Liver (tissue), 9 donors: ENCODE results near the gene ATF5. TPM values are rescaled to one million over a fixed set of nuclear protein-coding genes. Genes with fewer than 3 reads are reported as not detected.

Source experiments
- DNase-seq: peaks from one replicate; pipeline ENCODE4 v3.0.0-alpha.2; 2017; ENCODE audit warnings: low spot score
- H3K27ac ChIP-seq, 2 donors: one replicate each; pipeline ENCODE4 v1.7.0; 2013; ENCODE audit warnings: inconsistent platforms in 2 of 2, low read length in 2 of 2, control low read depth in 1 of 2, low read depth in 1 of 2, mild to moderate bottlenecking in 1 of 2
- H3K27me3 ChIP-seq, 4 donors: one replicate each; pipeline versions ENCODE4 v1.6.1 to v1.7.0; 2013; ENCODE audit warnings: low read length in 3 of 4, inconsistent platforms in 1 of 4, mild to moderate bottlenecking in 1 of 4, moderate library complexity in 1 of 4; ENCODE audit not compliant: control insufficient read depth in 4 of 4, insufficient read depth in 4 of 4
- H3K36me3 ChIP-seq, 4 donors: one replicate each; pipeline versions ENCODE4 v1.6.1 to v1.7.0; 2013; ENCODE audit warnings: low read length in 3 of 4, mild to moderate bottlenecking in 3 of 4, low read depth in 1 of 4, moderate library complexity in 1 of 4; ENCODE audit not compliant: control insufficient read depth in 4 of 4, insufficient read depth in 3 of 4
- H3K4me1 ChIP-seq, 4 donors: one replicate each; pipeline versions ENCODE4 v1.6.1 to v1.7.0; 2013; ENCODE audit warnings: low read length in 3 of 4, mild to moderate bottlenecking in 3 of 4, moderate library complexity in 1 of 4; ENCODE audit not compliant: control insufficient read depth in 4 of 4, insufficient read depth in 4 of 4
- H3K4me3 ChIP-seq, 3 donors: one replicate each; pipeline versions ENCODE4 v1.6.1 to v1.7.0; 2013; ENCODE audit warnings: low read length in 3 of 3, control low read depth in 1 of 3, low read depth in 1 of 3, mild to moderate bottlenecking in 1 of 3
- H3K9ac ChIP-seq, 2 donors: one replicate each; pipeline ENCODE4 v1.7.0; 2013; ENCODE audit warnings: low read length in 2 of 2, mild to moderate bottlenecking in 2 of 2, moderate library complexity in 2 of 2, control low read depth in 1 of 2, low read depth in 1 of 2
- H3K9me3 ChIP-seq, 4 donors: one replicate each; pipeline versions ENCODE4 v1.6.1 to v1.7.0; 2013; ENCODE audit warnings: low read length in 3 of 4; ENCODE audit not compliant: control insufficient read depth in 4 of 4
- EGR1 ChIP-seq, 2 donors: IDR thresholded peaks; 2 replicates each; pipeline ENCODE4 v1.6.1; 2016 to 2018; ENCODE audit warnings: antibody characterized with exemption in 2 of 2, low read depth in 2 of 2
- FOXA1 ChIP-seq: IDR thresholded peaks from 2 replicates; pipeline ENCODE4 v1.6.1; 2016; ENCODE audit warnings: antibody characterized with exemption
- FOXA2 ChIP-seq: IDR thresholded peaks from 2 replicates; pipeline ENCODE4 v1.6.1; 2016; ENCODE audit warnings: antibody characterized with exemption
- GABPA ChIP-seq, 2 donors: IDR thresholded peaks in 1 of 2; conservative IDR thresholded peaks in 1 of 2; 2 replicates each; pipeline ENCODE4 v1.6.1; 2016; ENCODE audit warnings: antibody characterized with exemption in 2 of 2, mild to moderate bottlenecking in 1 of 2, moderate library complexity in 1 of 2
- HNF4A ChIP-seq, 2 donors: conservative IDR thresholded peaks; 2 replicates each; pipeline ENCODE4 v1.6.1; 2016; ENCODE audit warnings: antibody characterized with exemption in 2 of 2, mild to moderate bottlenecking in 2 of 2
- HNF4G ChIP-seq: IDR thresholded peaks from 2 replicates; pipeline ENCODE4 v1.6.1; 2016; ENCODE audit warnings: antibody characterized with exemption
- JUND ChIP-seq, 2 donors: IDR thresholded peaks; 2 replicates each; pipeline ENCODE4 v1.6.1; 2016; ENCODE audit warnings: antibody characterized with exemption in 2 of 2
- NR2F2 ChIP-seq: IDR thresholded peaks from 2 replicates; pipeline ENCODE4 v1.6.1; 2016; ENCODE audit warnings: antibody characterized with exemption
- RAD21 ChIP-seq, 2 donors: IDR thresholded peaks; 2 replicates each; pipeline ENCODE4 v1.6.1; 2016; ENCODE audit warnings: antibody characterized with exemption in 2 of 2, mild to moderate bottlenecking in 2 of 2
- RXRA ChIP-seq, 2 donors: IDR thresholded peaks; 2 replicates each; pipeline ENCODE4 v1.6.1; 2017 to 2018; ENCODE audit warnings: antibody characterized with exemption in 2 of 2, mild to moderate bottlenecking in 1 of 2
- SP1 ChIP-seq: IDR thresholded peaks from 2 replicates; pipeline ENCODE4 v1.6.1; 2018; ENCODE audit warnings: antibody characterized with exemption, mild to moderate bottlenecking
- TAF1 ChIP-seq: conservative IDR thresholded peaks from 2 replicates; pipeline ENCODE4 v1.6.1; 2016; ENCODE audit warnings: antibody characterized with exemption, mild to moderate bottlenecking
- YY1 ChIP-seq: IDR thresholded peaks from 2 replicates; pipeline ENCODE4 v1.6.1; 2016; ENCODE audit warnings: antibody characterized with exemption, mild to moderate bottlenecking
- WGBS: extraction: QIAGEN DNeasy Blood & Tissue Kit; methylation state at CpG from one replicate; pipeline ENCODE4 v1.1.7; 2013; 5-methylcytosine and 5-hydroxymethylcytosine counted together
- polyA plus RNA-seq, 2 donors: library from polyadenylated mRNA; stranded (reverse) in 1 of 2; unstranded in 1 of 2; fragments of 200-250 nt in 1 of 2; fragments of >200 nt in 1 of 2; fragmentation: Nextera tagmentation in 1 of 2; extraction: Ambion mirVana in 1 of 2; gene quantifications; one replicate each; pipeline versions ENCODE4 v1.2.1 to v1.2.3, GENCODE V29; 2013 to 2015
- total RNA-seq, 2 donors: library from RNA; depleted of rRNA; stranded (reverse); fragments of >200 nt; gene quantifications; one replicate each; pipeline ENCODE4 v1.2.3, GENCODE V29; 2014
- TF ChIP-seq, protein P1 (sequence below): IDR thresholded peaks from 2 replicates; pipeline ENCODE4 v1.6.1; 2016; ENCODE audit warnings: antibody characterized with exemption, mild to moderate bottlenecking
- TF ChIP-seq, protein P2 (sequence below): IDR thresholded peaks from 2 replicates; pipeline ENCODE4 v1.6.1; 2016; ENCODE audit warnings: antibody characterized with exemption
- TF ChIP-seq, protein P3 (sequence below): fragments of 150-350 bp; IDR thresholded peaks from 2 replicates; pipeline ENCODE4 v1.5.1; 2017; ENCODE audit warnings: improper control_type of control experiment, low read depth, low read length; ENCODE audit not compliant: missing input control
- TF ChIP-seq, protein P4 (sequence below): IDR thresholded peaks from 2 replicates; pipeline ENCODE4 v1.6.1; 2016; ENCODE audit warnings: antibody characterized with exemption
- TF ChIP-seq, protein P5 (sequence below): IDR thresholded peaks from 2 replicates; pipeline ENCODE4 v1.6.1; 2016; ENCODE audit warnings: antibody characterized with exemption
- donor health status: healthy.
- donor health status: healthy.
- donor health status: healthy.
- donor health status: healthy.
- donor health status: healthy.

The ATF5 gene
- total and polyA plus RNA-seq, 4 donors = 42.3 to 2,086 (median 347) TPM

DNA sequence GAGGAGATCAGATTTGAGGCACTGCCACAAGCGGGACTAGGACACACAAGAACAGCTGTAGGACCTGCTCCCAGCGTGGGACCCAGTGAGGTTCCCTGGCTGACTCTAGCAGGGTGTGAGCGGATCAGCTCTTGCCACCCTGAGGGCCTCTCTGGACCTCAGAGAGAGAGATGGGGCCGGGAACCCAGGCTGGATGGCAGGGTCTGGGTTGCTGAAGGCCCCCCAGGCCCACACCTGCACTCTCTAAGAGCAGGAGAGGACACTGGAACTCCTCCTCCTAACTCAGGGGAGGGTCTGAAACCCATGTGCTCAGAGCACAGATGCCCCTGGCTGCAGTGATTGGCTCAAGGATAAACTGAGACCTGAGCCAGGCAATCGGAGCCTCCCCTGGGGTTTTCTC is 18.8 kb upstream of the ATF5 start:
- 96% methylated on average over 5 of the region's 5 CpGs for WGBS

More for the DNA sequence above, 18.8 kb upstream of the ATF5 start:
- Histone ChIP-seq H3K9ac (no peak overlapping the region), H3K27me3 (no peaks in the 10 kb centered on the region), H3K4me1 (peaks cover 0 to 11% (median 4%) of the 10 kb centered on the region in 4 donors), H3K9me3 (no peaks in the 10 kb centered on the region), H3K27ac (no peak overlapping the region), H3K4me3 (no peak overlapping the region), H3K36me3 (peaks cover 6 to 37% (median 16%) of the 10 kb centered on the region in 4 donors)
- TF ChIP-seq, protein P1, sequence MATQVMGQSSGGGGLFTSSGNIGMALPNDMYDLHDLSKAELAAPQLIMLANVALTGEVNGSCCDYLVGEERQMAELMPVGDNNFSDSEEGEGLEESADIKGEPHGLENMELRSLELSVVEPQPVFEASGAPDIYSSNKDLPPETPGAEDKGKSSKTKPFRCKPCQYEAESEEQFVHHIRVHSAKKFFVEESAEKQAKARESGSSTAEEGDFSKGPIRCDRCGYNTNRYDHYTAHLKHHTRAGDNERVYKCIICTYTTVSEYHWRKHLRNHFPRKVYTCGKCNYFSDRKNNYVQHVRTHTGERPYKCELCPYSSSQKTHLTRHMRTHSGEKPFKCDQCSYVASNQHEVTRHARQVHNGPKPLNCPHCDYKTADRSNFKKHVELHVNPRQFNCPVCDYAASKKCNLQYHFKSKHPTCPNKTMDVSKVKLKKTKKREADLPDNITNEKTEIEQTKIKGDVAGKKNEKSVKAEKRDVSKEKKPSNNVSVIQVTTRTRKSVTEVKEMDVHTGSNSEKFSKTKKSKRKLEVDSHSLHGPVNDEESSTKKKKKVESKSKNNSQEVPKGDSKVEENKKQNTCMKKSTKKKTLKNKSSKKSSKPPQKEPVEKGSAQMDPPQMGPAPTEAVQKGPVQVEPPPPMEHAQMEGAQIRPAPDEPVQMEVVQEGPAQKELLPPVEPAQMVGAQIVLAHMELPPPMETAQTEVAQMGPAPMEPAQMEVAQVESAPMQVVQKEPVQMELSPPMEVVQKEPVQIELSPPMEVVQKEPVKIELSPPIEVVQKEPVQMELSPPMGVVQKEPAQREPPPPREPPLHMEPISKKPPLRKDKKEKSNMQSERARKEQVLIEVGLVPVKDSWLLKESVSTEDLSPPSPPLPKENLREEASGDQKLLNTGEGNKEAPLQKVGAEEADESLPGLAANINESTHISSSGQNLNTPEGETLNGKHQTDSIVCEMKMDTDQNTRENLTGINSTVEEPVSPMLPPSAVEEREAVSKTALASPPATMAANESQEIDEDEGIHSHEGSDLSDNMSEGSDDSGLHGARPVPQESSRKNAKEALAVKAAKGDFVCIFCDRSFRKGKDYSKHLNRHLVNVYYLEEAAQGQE = no peak
- TF ChIP-seq EGR1 (IDR thresholded peaks at IDR 0.05; ENCODE audit: low read depth in 2 of 2) (no peak), TAF1 (no peak), YY1 (no peak), FOXA1 (no peak), NR2F2 (no peak), RXRA (IDR thresholded peaks at IDR 0.05) (no peak), SP1 (no peak), JUND (IDR thresholded peaks at IDR 0.05) (no peak), GABPA (IDR thresholded peaks at IDR 0.05 in 1 of 2, conservative IDR thresholded peaks at IDR 0.05 in 1 of 2) (no peak), HNF4G (no peak), HNF4A (conservative IDR thresholded peaks at IDR 0.05) (no peak), RAD21 (IDR thresholded peaks at IDR 0.05) (no peak), FOXA2 (no peak)
- TF ChIP-seq, protein P2, sequence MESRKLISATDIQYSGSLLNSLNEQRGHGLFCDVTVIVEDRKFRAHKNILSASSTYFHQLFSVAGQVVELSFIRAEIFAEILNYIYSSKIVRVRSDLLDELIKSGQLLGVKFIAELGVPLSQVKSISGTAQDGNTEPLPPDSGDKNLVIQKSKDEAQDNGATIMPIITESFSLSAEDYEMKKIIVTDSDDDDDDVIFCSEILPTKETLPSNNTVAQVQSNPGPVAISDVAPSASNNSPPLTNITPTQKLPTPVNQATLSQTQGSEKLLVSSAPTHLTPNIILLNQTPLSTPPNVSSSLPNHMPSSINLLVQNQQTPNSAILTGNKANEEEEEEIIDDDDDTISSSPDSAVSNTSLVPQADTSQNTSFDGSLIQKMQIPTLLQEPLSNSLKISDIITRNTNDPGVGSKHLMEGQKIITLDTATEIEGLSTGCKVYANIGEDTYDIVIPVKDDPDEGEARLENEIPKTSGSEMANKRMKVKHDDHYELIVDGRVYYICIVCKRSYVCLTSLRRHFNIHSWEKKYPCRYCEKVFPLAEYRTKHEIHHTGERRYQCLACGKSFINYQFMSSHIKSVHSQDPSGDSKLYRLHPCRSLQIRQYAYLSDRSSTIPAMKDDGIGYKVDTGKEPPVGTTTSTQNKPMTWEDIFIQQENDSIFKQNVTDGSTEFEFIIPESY = no peak
- TF ChIP-seq, protein P3, sequence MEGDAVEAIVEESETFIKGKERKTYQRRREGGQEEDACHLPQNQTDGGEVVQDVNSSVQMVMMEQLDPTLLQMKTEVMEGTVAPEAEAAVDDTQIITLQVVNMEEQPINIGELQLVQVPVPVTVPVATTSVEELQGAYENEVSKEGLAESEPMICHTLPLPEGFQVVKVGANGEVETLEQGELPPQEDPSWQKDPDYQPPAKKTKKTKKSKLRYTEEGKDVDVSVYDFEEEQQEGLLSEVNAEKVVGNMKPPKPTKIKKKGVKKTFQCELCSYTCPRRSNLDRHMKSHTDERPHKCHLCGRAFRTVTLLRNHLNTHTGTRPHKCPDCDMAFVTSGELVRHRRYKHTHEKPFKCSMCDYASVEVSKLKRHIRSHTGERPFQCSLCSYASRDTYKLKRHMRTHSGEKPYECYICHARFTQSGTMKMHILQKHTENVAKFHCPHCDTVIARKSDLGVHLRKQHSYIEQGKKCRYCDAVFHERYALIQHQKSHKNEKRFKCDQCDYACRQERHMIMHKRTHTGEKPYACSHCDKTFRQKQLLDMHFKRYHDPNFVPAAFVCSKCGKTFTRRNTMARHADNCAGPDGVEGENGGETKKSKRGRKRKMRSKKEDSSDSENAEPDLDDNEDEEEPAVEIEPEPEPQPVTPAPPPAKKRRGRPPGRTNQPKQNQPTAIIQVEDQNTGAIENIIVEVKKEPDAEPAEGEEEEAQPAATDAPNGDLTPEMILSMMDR = no peak
- TF ChIP-seq, protein P4, sequence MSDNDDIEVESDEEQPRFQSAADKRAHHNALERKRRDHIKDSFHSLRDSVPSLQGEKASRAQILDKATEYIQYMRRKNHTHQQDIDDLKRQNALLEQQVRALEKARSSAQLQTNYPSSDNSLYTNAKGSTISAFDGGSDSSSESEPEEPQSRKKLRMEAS = no peak
- TF ChIP-seq, protein P5, sequence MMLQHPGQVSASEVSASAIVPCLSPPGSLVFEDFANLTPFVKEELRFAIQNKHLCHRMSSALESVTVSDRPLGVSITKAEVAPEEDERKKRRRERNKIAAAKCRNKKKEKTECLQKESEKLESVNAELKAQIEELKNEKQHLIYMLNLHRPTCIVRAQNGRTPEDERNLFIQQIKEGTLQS = no peak
- no peak for DNase-seq
